Mucosa of rectum (tissue), 2 donors: ENCODE measurements around the gene ANKFN1.

ENCODE experiments used
- H3K27ac ChIP-seq, 2 donors: one replicate each; pipeline ENCODE4 v1.7.0; 2013; ENCODE audit warnings: inconsistent platforms in 2 of 2, low read depth in 2 of 2, low read length in 2 of 2
- H3K27me3 ChIP-seq, 2 donors: one replicate each; pipeline ENCODE4 v1.7.0; 2013; ENCODE audit warnings: low read length in 2 of 2; ENCODE audit not compliant: control insufficient read depth in 2 of 2, insufficient read depth in 2 of 2
- H3K36me3 ChIP-seq, 2 donors: one replicate each; pipeline ENCODE4 v1.7.0; 2013; ENCODE audit warnings: low read length in 2 of 2; ENCODE audit not compliant: control insufficient read depth in 2 of 2, insufficient read depth in 2 of 2
- H3K4me1 ChIP-seq, 2 donors: one replicate each; pipeline ENCODE4 v1.7.0; 2013; ENCODE audit warnings: low read length in 2 of 2, mild to moderate bottlenecking in 1 of 2; ENCODE audit not compliant: control insufficient read depth in 2 of 2, insufficient read depth in 2 of 2
- H3K4me3 ChIP-seq, 2 donors: one replicate each; pipeline ENCODE4 v1.7.0; 2013; ENCODE audit warnings: low read length in 2 of 2
- H3K9ac ChIP-seq, 2 donors: one replicate each; pipeline ENCODE4 v1.7.0; 2013; ENCODE audit warnings: low read length in 2 of 2, low read depth in 1 of 2, mild to moderate bottlenecking in 1 of 2
- H3K9me3 ChIP-seq, 2 donors: one replicate each; pipeline ENCODE4 v1.7.0; 2013; ENCODE audit warnings: low read length in 2 of 2; ENCODE audit not compliant: control insufficient read depth in 2 of 2
- donor health status: healthy.
- donor health status: Normal muscosa, but diverticular disease.

ANKFN1 gene

GRCh38 chr17:56319531-56319930 lies 166.3 kb downstream of the ANKFN1 start:
- H3K4me1 ChIP-seq = no peaks in the 10 kb centered on the region
- H3K4me3 ChIP-seq = no peak overlapping the region
- no peaks in the 10 kb centered on the region for H3K36me3 ChIP-seq
- no peaks in the 10 kb centered on the region for H3K27me3 ChIP-seq
- no peak overlapping the region for H3K9ac ChIP-seq
- no peaks in the 10 kb centered on the region for H3K9me3 ChIP-seq
- no peak overlapping the region for H3K27ac ChIP-seq

GRCh38 chr17:56320443-56320842 lies 167.2 kb downstream of the ANKFN1 start:
- no peak overlapping the region for H3K27ac ChIP-seq
- H3K36me3 ChIP-seq = no peaks in the 10 kb centered on the region
- no peak overlapping the region for H3K9ac ChIP-seq
- no peaks in the 10 kb centered on the region for H3K27me3 ChIP-seq
- H3K4me3 ChIP-seq = no peak overlapping the region
- H3K9me3 ChIP-seq = no peaks in the 10 kb centered on the region
- H3K4me1 ChIP-seq = no peaks in the 10 kb centered on the region

- Histone ChIP-seq H3K4me1 (no peaks in the 10 kb centered on the region), H3K9me3 (no peaks in the 10 kb centered on the region), H3K27me3 (no peaks in the 10 kb centered on the region), H3K27ac (no peak overlapping the region), H3K36me3 (no peaks in the 10 kb centered on the region), H3K9ac (no peak overlapping the region), H3K4me3 (no peak overlapping the region)
These were observed 169.7 kb downstream of the ANKFN1 start for GRCh38 chr17:56322991-56323390.

- H3K27me3 ChIP-seq = no peaks in the 10 kb centered on the region
- H3K4me3 ChIP-seq = no peak overlapping the region
- H3K4me1 ChIP-seq = no peaks in the 10 kb centered on the region
- no peaks in the 10 kb centered on the region for H3K9me3 ChIP-seq
- no peaks in the 10 kb centered on the region for H3K36me3 ChIP-seq
- no peak overlapping the region for H3K9ac ChIP-seq
- no peak overlapping the region for H3K27ac ChIP-seq
These were observed 171.4 kb downstream of the ANKFN1 start for GRCh38 chr17:56324676-56325075.

GRCh38 chr17:56325313-56326000 lies 172.2 kb downstream of the ANKFN1 start:
- Histone ChIP-seq H3K4me3 (no peak overlapping the region), H3K4me1 (no peaks in the 10 kb centered on the region), H3K27ac (no peak overlapping the region), H3K9ac (no peak overlapping the region), H3K9me3 (no peaks in the 10 kb centered on the region), H3K27me3 (no peaks in the 10 kb centered on the region), H3K36me3 (no peaks in the 10 kb centered on the region)

- Histone ChIP-seq H3K4me3 (no peak overlapping the region), H3K27me3 (no peaks in the 10 kb centered on the region), H3K9me3 (no peaks in the 10 kb centered on the region), H3K4me1 (no peaks in the 10 kb centered on the region), H3K9ac (no peak overlapping the region), H3K36me3 (no peaks in the 10 kb centered on the region), H3K27ac (no peak overlapping the region)
These were observed 172.7 kb downstream of the ANKFN1 start for GRCh38 chr17:56326001-56326359.

- Histone ChIP-seq H3K36me3 (no peaks in the 10 kb centered on the region), H3K4me3 (no peak overlapping the region), H3K27me3 (no peaks in the 10 kb centered on the region), H3K9me3 (no peaks in the 10 kb centered on the region), H3K9ac (no peak overlapping the region), H3K27ac (no peak overlapping the region), H3K4me1 (no peaks in the 10 kb centered on the region)
These were observed 194.4 kb downstream of the ANKFN1 start for GRCh38 chr17:56347639-56348038.

GRCh38 chr17:56350592-56350991 lies 197.3 kb downstream of the ANKFN1 start:
- H3K27ac ChIP-seq = no peak overlapping the region
- H3K27me3 ChIP-seq = no peaks in the 10 kb centered on the region
- no peak overlapping the region for H3K9ac ChIP-seq
- no peaks in the 10 kb centered on the region for H3K9me3 ChIP-seq
- H3K4me1 ChIP-seq = no peaks in the 10 kb centered on the region
- no peak overlapping the region for H3K4me3 ChIP-seq
- H3K36me3 ChIP-seq = no peaks in the 10 kb centered on the region

- H3K36me3 ChIP-seq = no peaks in the 10 kb centered on the region
- no peaks in the 10 kb centered on the region for H3K4me1 ChIP-seq
- H3K27me3 ChIP-seq = no peaks in the 10 kb centered on the region
- H3K9me3 ChIP-seq = no peaks in the 10 kb centered on the region
- H3K9ac ChIP-seq = no peak overlapping the region
- no peak overlapping the region for H3K4me3 ChIP-seq
- no peak overlapping the region for H3K27ac ChIP-seq
These were observed 198.4 kb downstream of the ANKFN1 start for GRCh38 chr17:56351675-56352074.

GRCh38 chr17:56358651-56359050 lies 205.4 kb downstream of the ANKFN1 start:
- no peaks in the 10 kb centered on the region for H3K4me1 ChIP-seq
- no peak overlapping the region for H3K4me3 ChIP-seq
- no peak overlapping the region for H3K27ac ChIP-seq
- H3K27me3 ChIP-seq = no peaks in the 10 kb centered on the region
- H3K9ac ChIP-seq = no peak overlapping the region
- H3K9me3 ChIP-seq = no peaks in the 10 kb centered on the region
- H3K36me3 ChIP-seq = no peaks in the 10 kb centered on the region

GRCh38 chr17:56359518-56359917 lies 206.2 kb downstream of the ANKFN1 start:
- H3K9ac ChIP-seq = no peak overlapping the region
- H3K27ac ChIP-seq = no peak overlapping the region
- no peaks in the 10 kb centered on the region for H3K36me3 ChIP-seq
- no peaks in the 10 kb centered on the region for H3K9me3 ChIP-seq
- no peaks in the 10 kb centered on the region for H3K27me3 ChIP-seq
- no peak overlapping the region for H3K4me3 ChIP-seq
- H3K4me1 ChIP-seq = no peaks in the 10 kb centered on the region
